ENCODE data around the gene ACVR1B.
"Not testable (repeated sequence)": the region's sequence is repeated elsewhere in the genome, so short reads cannot be mapped to it uniquely, and the experiment has no call there.

The ACVR1B gene

DNA sequence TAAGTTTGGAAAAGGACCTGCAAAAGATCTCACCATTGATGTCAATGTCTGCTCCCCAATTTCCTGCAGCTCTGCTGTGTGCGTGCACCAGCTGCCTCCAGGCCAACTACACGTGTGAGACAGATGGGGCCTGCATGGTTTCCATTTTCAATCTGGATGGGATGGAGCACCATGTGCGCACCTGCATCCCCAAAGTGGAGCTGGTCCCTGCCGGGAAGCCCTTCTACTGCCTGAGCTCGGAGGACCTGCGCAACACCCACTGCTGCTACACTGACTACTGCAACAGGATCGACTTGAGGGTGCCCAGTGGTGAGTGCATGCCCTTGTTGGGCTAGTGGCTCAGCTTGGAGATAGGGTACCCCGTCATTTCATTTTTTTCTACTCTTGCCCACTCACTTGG lies 23.7 kb downstream of the ACVR1B start:
- H3K4me3 ChIP-seq (ENCODE audit: low read depth, low read length): no peak overlapping the region
- no peak for TF ChIP-seq MYC (IDR thresholded peaks at IDR 0.05; ENCODE audit: low read depth, low read length)
- no peak for TF ChIP-seq CTCF (IDR thresholded peaks at IDR 0.05; ENCODE audit: low read depth, low read length)
- no peak for TF ChIP-seq POLR2A (IDR thresholded peaks at IDR 0.05; ENCODE audit: extremely low read depth, insufficient read length)
- no peak for TF ChIP-seq MAX (IDR thresholded peaks at IDR 0.05; ENCODE audit: low read depth, low read length)
- DNase-seq (ENCODE audit: low read depth): no peak

- no peak overlapping the region for H3K4me3 ChIP-seq (ENCODE audit: low read depth, low read length)
- DNase-seq (ENCODE audit: low read depth): peak; percentile 87
- TF ChIP-seq MAX (IDR thresholded peaks at IDR 0.05; ENCODE audit: low read depth, low read length) (no peak), CTCF (IDR thresholded peaks at IDR 0.05; ENCODE audit: low read depth, low read length) (no peak), POLR2A (IDR thresholded peaks at IDR 0.05; ENCODE audit: extremely low read depth, insufficient read length) (no peak), MYC (IDR thresholded peaks at IDR 0.05; ENCODE audit: low read depth, low read length) (no peak)
These were observed 25.1 kb downstream of the ACVR1B start for GRCh38 chr12:51976376-51977160.

- TF ChIP-seq MAX (IDR thresholded peaks at IDR 0.05; ENCODE audit: low read depth, low read length): peak; percentile 14; the same call in 1 of the 2 replicates
- no peak for TF ChIP-seq CTCF (IDR thresholded peaks at IDR 0.05; ENCODE audit: low read depth, low read length)
- TF ChIP-seq POLR2A (IDR thresholded peaks at IDR 0.05; ENCODE audit: extremely low read depth, insufficient read length): no peak
- peak; percentile 68 for DNase-seq (ENCODE audit: low read depth)
- H3K4me3 ChIP-seq (ENCODE audit: low read depth, low read length): no peak overlapping the region
These were observed 25.8 kb downstream of the ACVR1B start for GRCh38 chr12:51977320-51977753.

DNA sequence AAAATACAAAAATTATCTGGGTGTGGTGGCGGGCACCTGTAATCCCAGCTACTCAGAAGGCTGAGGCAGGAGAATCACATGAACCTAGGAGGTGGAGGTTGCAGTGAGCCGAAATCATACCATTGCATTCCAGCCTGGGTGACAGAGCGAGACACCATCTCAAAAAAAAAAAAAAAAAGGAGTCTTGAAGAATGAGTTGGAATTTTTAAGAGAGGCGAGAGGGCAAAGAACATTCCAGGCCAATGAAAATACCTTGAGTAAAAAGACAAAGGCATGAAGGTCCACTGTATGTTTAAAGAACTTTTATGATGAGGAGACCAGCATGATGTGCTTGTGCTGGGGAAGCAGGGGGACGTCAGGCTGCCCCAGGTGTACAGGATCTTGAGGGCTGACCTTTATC lies 27.8 kb downstream of the ACVR1B start:
- not testable (repeated sequence) for DNase-seq (ENCODE audit: low read depth); H3K4me3 ChIP-seq (ENCODE audit: low read depth, low read length)

DNA sequence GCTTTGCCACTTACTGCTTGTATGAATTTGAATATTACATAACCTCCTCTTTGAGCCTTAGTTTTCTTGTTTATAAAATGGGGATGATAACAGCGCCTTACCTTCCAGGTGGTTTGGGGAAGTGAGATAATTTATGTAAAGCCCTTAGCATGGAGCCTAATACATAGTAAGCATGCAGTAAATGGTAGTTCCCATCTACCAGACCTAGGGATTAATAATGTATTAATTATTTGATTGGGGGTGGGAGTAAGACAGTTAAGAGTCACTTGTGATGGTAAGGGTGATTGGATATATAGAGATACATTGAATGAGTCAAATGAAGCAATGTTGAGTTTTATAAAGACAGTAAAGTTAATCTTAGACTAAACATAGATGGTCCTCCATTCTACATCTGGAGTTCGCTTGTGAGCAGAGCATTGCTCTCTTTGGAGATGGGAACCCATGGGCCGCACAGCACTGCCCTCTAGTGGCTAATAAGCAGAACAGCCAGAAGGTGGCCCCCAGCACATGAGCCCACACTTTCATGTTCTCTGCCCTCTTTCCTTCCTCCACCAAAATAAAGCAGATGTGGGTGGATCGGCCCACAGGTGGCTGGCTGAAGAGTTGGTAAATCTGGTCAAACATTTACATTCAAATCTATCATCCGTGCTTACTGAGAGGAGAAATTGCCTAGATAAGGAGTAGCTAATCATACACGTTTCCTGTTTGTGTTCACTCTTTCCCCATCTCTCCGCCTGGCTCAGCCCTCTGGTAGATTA lies 28.7 kb downstream of the ACVR1B start:
- H3K4me3 ChIP-seq (ENCODE audit: low read depth, low read length): no peak overlapping the region
- TF ChIP-seq CTCF (IDR thresholded peaks at IDR 0.05; ENCODE audit: low read depth, low read length): peak; percentile 97
- TF ChIP-seq MAX (IDR thresholded peaks at IDR 0.05; ENCODE audit: low read depth, low read length): no peak
- TF ChIP-seq POLR2A (IDR thresholded peaks at IDR 0.05; ENCODE audit: extremely low read depth, insufficient read length): no peak
- peak; percentile 42; the same call in 1 of the 2 replicates for TF ChIP-seq MYC (IDR thresholded peaks at IDR 0.05; ENCODE audit: low read depth, low read length)
- DNase-seq (ENCODE audit: low read depth): peak; percentile 80

DNA sequence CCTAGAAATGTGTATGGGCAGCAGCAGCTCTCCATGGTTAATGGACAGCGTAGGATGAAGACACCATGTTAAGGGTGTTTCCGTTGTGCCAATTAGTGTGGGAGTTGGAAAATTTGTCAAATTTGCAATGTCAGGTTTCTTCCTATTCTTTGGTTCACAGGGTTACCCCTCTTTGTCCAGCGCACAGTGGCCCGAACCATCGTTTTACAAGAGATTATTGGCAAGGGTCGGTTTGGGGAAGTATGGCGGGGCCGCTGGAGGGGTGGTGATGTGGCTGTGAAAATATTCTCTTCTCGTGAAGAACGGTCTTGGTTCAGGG lies 29.3 kb downstream of the ACVR1B start:
- no peak for DNase-seq (ENCODE audit: low read depth)
- H3K4me3 ChIP-seq (ENCODE audit: low read depth, low read length): no peak overlapping the region
- TF ChIP-seq POLR2A (IDR thresholded peaks at IDR 0.05; ENCODE audit: extremely low read depth, insufficient read length): no peak
- no peak for TF ChIP-seq MAX (IDR thresholded peaks at IDR 0.05; ENCODE audit: low read depth, low read length)
- no peak for TF ChIP-seq CTCF (IDR thresholded peaks at IDR 0.05; ENCODE audit: low read depth, low read length)
- TF ChIP-seq MYC (IDR thresholded peaks at IDR 0.05; ENCODE audit: low read depth, low read length): no peak
